HepG2 (cell line): ENCODE measurements around the gene CACNG7. TPM values are rescaled to one million over a fixed set of nuclear protein-coding genes. Genes with fewer than 3 reads are reported as not detected.

Experiments
- MLXIP ChIP-seq: sonication (generic); formaldehyde crosslinking; IDR thresholded peaks from 2 replicates; pipeline ENCODE4 v1.9.0; 2021; ENCODE audit warnings: missing genetic modification reagents, borderline replicate concordance
- ZNF142 ChIP-seq: sonication (generic); formaldehyde crosslinking; IDR thresholded peaks from 2 replicates; pipeline ENCODE4 v1.4.0; 2020; ENCODE audit warnings: missing genetic modification reagents
- polyA plus RNA-seq, 8 experiments: library from polyadenylated mRNA; depleted of rRNA in 3 of 8; stranded (reverse) in 7 of 8; unstranded in 1 of 8; fragments of >200 nt; fragmentation: Illumina TruSeq in 4 of 8; extraction: Trizol in 4 of 8; gene quantifications; 2 replicates each; pipeline versions ENCODE4 v1.2.1 to v1.2.3, GENCODE V29; 2011 to 2016; ENCODE audit warnings: low read depth in 4 of 8, missing spikeins in 1 of 8, mixed read lengths in 1 of 8; ENCODE audit not compliant: insufficient read depth in 1 of 8
- total RNA-seq, 5 experiments: library from RNA; depleted of rRNA; stranded (reverse); fragments of >200 nt; fragmentation: Illumina TruSeq; extraction: Trizol; gene quantifications; 2 replicates each; pipeline ENCODE4 v1.2.3, GENCODE V29; 2016; ENCODE audit warnings: low read depth in 1 of 5

CACNG7 gene
- total and polyA plus RNA-seq, 2 of the 13 experiments (the other 11 are each of a cell fraction or from before 2014, with no cell fraction given) = not detected

GRCh38 chr19:53879140-53880081, 29.7 kb upstream of the CACNG7 start (continued):
- TF ChIP-seq ZNF142 (CRISPR knock-in tag) (no peak), MLXIP (CRISPR knock-in tag) (no peak)
